T-helper 2 cell treated with Interferon-gamma antibody and Interleukin-4, amounts not matched to agents 5 μg/mL and 100 μg/mL, for 36 hours (primary cell): ENCODE measurements around the gene GAREM2.

Experiments
- DNase-seq: peaks from one replicate; pipeline ENCODE4 v3.0.0; 2021; ENCODE audit warnings: low spot score
- H3K27ac Mint-ChIP-seq: one replicate; pipeline ENCODE4 v1.8.0; 2021; ENCODE audit warnings: mild to moderate bottlenecking, mixed read lengths
- H3K27me3 Mint-ChIP-seq: one replicate; pipeline ENCODE4 v1.8.0; 2021; ENCODE audit warnings: low read depth, mixed read lengths
- H3K36me3 Mint-ChIP-seq: one replicate; pipeline ENCODE4 v1.8.0; 2021; ENCODE audit warnings: low read depth, mixed read lengths
- H3K4me1 Mint-ChIP-seq: one replicate; pipeline ENCODE4 v1.8.0; 2021; ENCODE audit warnings: low read depth, mixed read lengths
- H3K4me3 Mint-ChIP-seq: one replicate; pipeline ENCODE4 v1.8.0; 2022; ENCODE audit warnings: mild to moderate bottlenecking, moderate library complexity, mixed read lengths
- H3K9me3 Mint-ChIP-seq: one replicate; pipeline ENCODE4 v1.8.0; 2021; ENCODE audit warnings: mixed read lengths

The GAREM2 gene

DNA sequence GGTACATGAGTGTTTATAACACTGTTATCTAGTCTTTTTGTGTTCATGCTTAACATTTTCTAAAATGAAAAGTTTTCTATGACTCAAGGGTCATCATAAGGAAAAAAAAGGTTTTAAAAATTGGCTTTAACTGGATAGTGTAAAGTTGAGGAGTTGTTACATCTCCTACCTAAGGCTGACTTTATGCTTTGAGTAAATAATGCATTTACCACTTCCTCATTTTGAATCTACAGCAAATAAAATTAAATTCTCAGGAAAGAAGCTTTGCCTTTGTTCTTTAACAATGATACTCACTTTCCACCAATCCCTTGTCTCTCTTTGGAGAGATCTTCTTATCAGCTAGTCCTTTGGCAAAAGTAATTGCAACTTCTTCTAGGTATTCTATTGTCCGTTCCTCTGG, 41.9 kb downstream of the GAREM2 start:
- no peaks in the 10 kb centered on the region for H3K4me1 Mint-ChIP-seq
- H3K27ac Mint-ChIP-seq: no peak overlapping the region
- H3K27me3 Mint-ChIP-seq: no peaks in the 10 kb centered on the region
- peaks cover 56% of the 10 kb centered on the region for H3K36me3 Mint-ChIP-seq
- no peak overlapping the region for H3K4me3 Mint-ChIP-seq
- H3K9me3 Mint-ChIP-seq: no peaks in the 10 kb centered on the region
- no peak for DNase-seq

GRCh38 chr2:26215833-26216232, 42.9 kb downstream of the GAREM2 start:
- H3K27ac Mint-ChIP-seq: no peak overlapping the region
- H3K4me1 Mint-ChIP-seq: no peaks in the 10 kb centered on the region
- no peak overlapping the region for H3K4me3 Mint-ChIP-seq
- no peaks in the 10 kb centered on the region for H3K27me3 Mint-ChIP-seq
- no peak for DNase-seq
- H3K36me3 Mint-ChIP-seq: peaks cover 52% of the 10 kb centered on the region
- no peaks in the 10 kb centered on the region for H3K9me3 Mint-ChIP-seq

DNA sequence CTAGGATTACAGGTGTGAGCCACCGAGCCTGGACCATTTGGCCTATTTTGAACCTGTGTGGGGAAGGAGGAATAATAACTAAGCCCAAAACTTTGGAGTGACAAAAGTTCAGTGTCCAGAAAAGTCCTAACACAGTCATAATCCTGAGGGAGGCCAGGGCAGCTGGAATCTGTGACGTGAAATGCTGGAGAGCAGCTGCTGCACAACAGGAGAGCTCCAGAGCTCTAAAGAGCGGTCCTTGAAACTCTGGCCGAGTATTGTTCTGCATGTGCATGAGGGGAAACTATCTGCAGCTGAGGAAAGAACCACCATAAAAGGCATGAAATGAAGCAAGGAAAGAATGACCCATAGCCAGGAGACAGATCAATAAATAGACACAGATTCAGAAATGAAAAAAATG, 43.7 kb downstream of the GAREM2 start:
- no peaks in the 10 kb centered on the region for H3K9me3 Mint-ChIP-seq
- no peak for DNase-seq
- H3K4me3 Mint-ChIP-seq: no peak overlapping the region
- H3K27me3 Mint-ChIP-seq: no peaks in the 10 kb centered on the region
- no peaks in the 10 kb centered on the region for H3K4me1 Mint-ChIP-seq
- peaks cover 47% of the 10 kb centered on the region for H3K36me3 Mint-ChIP-seq
- H3K27ac Mint-ChIP-seq: no peak overlapping the region

GRCh38 chr2:26217720-26218119, 44.8 kb downstream of the GAREM2 start:
- H3K4me3 Mint-ChIP-seq: no peak overlapping the region
- H3K9me3 Mint-ChIP-seq: no peaks in the 10 kb centered on the region
- H3K27me3 Mint-ChIP-seq: no peaks in the 10 kb centered on the region
- no peaks in the 10 kb centered on the region for H3K4me1 Mint-ChIP-seq
- no peak for DNase-seq
- no peak overlapping the region for H3K27ac Mint-ChIP-seq
- H3K36me3 Mint-ChIP-seq: peaks cover 42% of the 10 kb centered on the region

- DNase-seq: no peak
- no peaks in the 10 kb centered on the region for H3K27me3 Mint-ChIP-seq
- H3K36me3 Mint-ChIP-seq: peaks cover 41% of the 10 kb centered on the region
- peaks cover 14% of the 10 kb centered on the region for H3K9me3 Mint-ChIP-seq
- H3K4me1 Mint-ChIP-seq: no peaks in the 10 kb centered on the region
- H3K4me3 Mint-ChIP-seq: no peak overlapping the region
- no peak overlapping the region for H3K27ac Mint-ChIP-seq
Observed at GRCh38 chr2:26223018-26223417, 50.1 kb downstream of the GAREM2 start.

- Mint-ChIP-seq H3K27me3 (no peaks in the 10 kb centered on the region), H3K9me3 (peaks cover 14% of the 10 kb centered on the region), H3K4me3 (no peak overlapping the region), H3K27ac (no peak overlapping the region), H3K4me1 (no peaks in the 10 kb centered on the region), H3K36me3 (peaks cover 47% of the 10 kb centered on the region)
- DNase-seq: no peak
Observed at GRCh38 chr2:26224095-26224494, 51.2 kb downstream of the GAREM2 start.

- Mint-ChIP-seq H3K27me3 (no peaks in the 10 kb centered on the region), H3K9me3 (peaks cover 14% of the 10 kb centered on the region), H3K4me1 (peaks cover 5% of the 10 kb centered on the region), H3K36me3 (peaks cover 72% of the 10 kb centered on the region), H3K4me3 (no peak overlapping the region), H3K27ac (no peak overlapping the region)
- no peak for DNase-seq
Observed at GRCh38 chr2:26229595-26229994, 56.7 kb downstream of the GAREM2 start.

DNA sequence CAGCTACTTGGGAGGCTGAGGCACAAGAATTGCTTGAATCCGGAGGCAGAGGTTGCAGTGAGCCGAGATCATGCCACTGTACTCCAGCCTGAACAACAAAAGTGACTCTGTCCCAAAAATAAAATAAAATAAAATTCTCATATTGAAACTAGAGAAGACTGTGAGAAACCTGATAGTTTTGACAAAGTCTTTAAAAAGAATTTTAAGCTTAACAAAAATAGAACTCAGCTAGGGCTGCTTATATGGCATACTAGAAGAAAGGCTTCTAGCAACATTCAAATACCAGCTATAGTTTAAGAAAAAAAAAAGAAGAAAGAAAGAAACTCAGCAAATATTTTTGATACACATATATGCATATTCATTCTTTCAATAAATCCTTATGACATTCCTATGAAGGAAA, 57.9 kb downstream of the GAREM2 start:
- Mint-ChIP-seq H3K27me3 (no peaks in the 10 kb centered on the region), H3K36me3 (peaks cover 63% of the 10 kb centered on the region), H3K27ac (no peak overlapping the region), H3K4me3 (no peak overlapping the region), H3K4me1 (peaks cover 5% of the 10 kb centered on the region), H3K9me3 (peaks cover 13% of the 10 kb centered on the region)
- no peak for DNase-seq

- Mint-ChIP-seq H3K4me1 (peaks cover 8% of the 10 kb centered on the region), H3K36me3 (peaks cover 29% of the 10 kb centered on the region)
Observed at GRCh38 chr2:26235089-26235488, 62.2 kb downstream of the GAREM2 start.

DNA sequence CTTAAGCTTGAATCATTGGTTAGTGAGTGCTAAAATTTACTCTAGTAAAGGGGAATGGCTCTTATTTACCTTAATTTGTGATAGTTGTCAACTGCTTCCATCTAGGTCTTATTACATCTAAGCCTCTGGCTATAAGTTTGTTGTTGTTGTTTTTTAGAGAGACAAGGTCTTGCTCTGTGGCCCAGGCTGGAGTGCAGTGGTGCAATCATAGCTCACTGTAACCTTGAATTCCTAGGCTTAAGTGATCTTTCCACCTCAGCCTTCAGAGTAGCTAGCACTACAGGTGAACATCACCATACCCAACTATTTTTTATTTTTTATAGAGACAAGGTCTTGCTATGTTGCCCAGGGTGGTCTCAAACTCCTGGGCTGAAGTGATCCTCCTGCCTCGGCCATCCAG, 65.0 kb downstream of the GAREM2 start:
- no peaks in the 10 kb centered on the region for H3K27me3 Mint-ChIP-seq
- H3K27ac Mint-ChIP-seq: no peak overlapping the region
- peaks cover 16% of the 10 kb centered on the region for H3K36me3 Mint-ChIP-seq
- H3K4me3 Mint-ChIP-seq: no peak overlapping the region
- no peak for DNase-seq
- H3K4me1 Mint-ChIP-seq: peaks cover 25% of the 10 kb centered on the region
- H3K9me3 Mint-ChIP-seq: no peaks in the 10 kb centered on the region

More at GRCh38 chr2:26235089-26235488, 62.2 kb downstream of the GAREM2 start:
- H3K27me3 Mint-ChIP-seq: no peaks in the 10 kb centered on the region
- no peak for DNase-seq
- no peaks in the 10 kb centered on the region for H3K9me3 Mint-ChIP-seq
- H3K27ac Mint-ChIP-seq: no peak overlapping the region
- H3K4me3 Mint-ChIP-seq: no peak overlapping the region

- H3K9me3 Mint-ChIP-seq: no peaks in the 10 kb centered on the region
- H3K27me3 Mint-ChIP-seq: no peaks in the 10 kb centered on the region
- H3K36me3 Mint-ChIP-seq: peaks cover 12% of the 10 kb centered on the region
- peaks cover 28% of the 10 kb centered on the region for H3K4me1 Mint-ChIP-seq
- DNase-seq: no peak
- H3K27ac Mint-ChIP-seq: no peak overlapping the region
- no peak overlapping the region for H3K4me3 Mint-ChIP-seq
Observed at GRCh38 chr2:26238311-26238958, 65.5 kb downstream of the GAREM2 start.
